T-cell (primary cell): Measurements from ENCODE around the gene DMXL2. TPM values are rescaled to one million over a fixed set of nuclear protein-coding genes. Genes with fewer than 3 reads are reported as not detected.

ENCODE experiments used
- ATAC-seq, 4 experiments: fragments of 200-7000 bp in 3 of 4; fragments of 150-1000 bp in 1 of 4; cut with Tn5 transposase; replicated peaks in 1 of 4; 1 replicate in 3 of 4; 2 replicates in 1 of 4; pipeline ENCODE4 v1.10.0; 2021; ENCODE audit warnings: moderate library complexity in 3 of 4, mild to moderate bottlenecking in 2 of 4, moderate number of reproducible peaks in 1 of 4
- CTCF ChIA-PET, 2 donors: fragments of 300-600 bp; sonication (Branson Sonifier 250); formaldehyde crosslinking; loops; one replicate each; lab custom pipeline; 2022; ENCODE audit warnings: antibody characterized with exemption in 2 of 2; lab: Charles Lee
- POLR2A ChIA-PET, 2 donors: fragments of 300-600 bp; sonication (Branson Sonifier 250); formaldehyde crosslinking; loops; one replicate each; lab custom pipeline; 2022; ENCODE audit warnings: antibody characterized with exemption in 2 of 2; lab: Charles Lee
- DNase-seq, 35 experiments: peaks; one replicate each; pipeline versions ENCODE4 v3.0.0 to v3.0.0-alpha.2; 2013 to 2023
- H3K27ac ChIP-seq: one replicate; pipeline ENCODE4 v1.5.1; 2013; ENCODE audit warnings: low read length
- H3K27me3 ChIP-seq, 2 experiments: replicated peaks in 1 of 2; 1 replicate in 1 of 2; 2 replicates in 1 of 2; pipeline versions ENCODE4 v1.6.1 to v1.7.0; 2013; ENCODE audit warnings: low read length in 1 of 2, mixed read lengths in 1 of 2; ENCODE audit not compliant: control insufficient read depth in 2 of 2, insufficient read depth in 2 of 2; ENCODE audit errors: extremely low read depth in 1 of 2
- H3K36me3 ChIP-seq, 2 donors: 1 replicate in 1 of 2; 2 replicates in 1 of 2; pipeline versions ENCODE4 v1.6.1 to v1.7.0; 2013; ENCODE audit warnings: low read length in 1 of 2; ENCODE audit not compliant: control insufficient read depth in 2 of 2, insufficient read depth in 1 of 2; ENCODE audit errors: extremely low read depth in 1 of 2
- H3K4me1 ChIP-seq, 2 experiments: 1 replicate in 1 of 2; 2 replicates in 1 of 2; pipeline versions ENCODE4 v1.6.1 to v1.7.0; 2013; ENCODE audit warnings: low read length in 2 of 2, mixed read lengths in 1 of 2; ENCODE audit not compliant: insufficient read depth in 2 of 2, control insufficient read depth in 1 of 2; ENCODE audit errors: extremely low read depth in 1 of 2
- H3K4me3 ChIP-seq, 2 donors: 1 replicate in 1 of 2; 2 replicates in 1 of 2; pipeline versions ENCODE4 v1.5.1 to v1.7.0; 2013; ENCODE audit warnings: mild to moderate bottlenecking in 2 of 2, low read length in 1 of 2, moderate library complexity in 1 of 2; ENCODE audit not compliant: control insufficient read depth in 1 of 2; ENCODE audit errors: extremely low read depth in 1 of 2
- H3K9me3 ChIP-seq: 2 replicates; pipeline ENCODE4 v1.7.0; 2013
- H3K27ac Mint-ChIP-seq, 2 donors: one replicate each; pipeline ENCODE4 v1.8.0; 2020 to 2021; ENCODE audit warnings: mild to moderate bottlenecking in 2 of 2, mixed read lengths in 2 of 2
- H3K27me3 Mint-ChIP-seq, 2 donors: one replicate each; pipeline ENCODE4 v1.8.0; 2021 to 2022; ENCODE audit warnings: mixed read lengths in 2 of 2
- H3K36me3 Mint-ChIP-seq: one replicate; pipeline ENCODE4 v1.8.0; 2021; ENCODE audit warnings: mixed read lengths
- H3K4me1 Mint-ChIP-seq, 3 donors: one replicate each; pipeline ENCODE4 v1.8.0; 2020 to 2022; ENCODE audit warnings: mixed read lengths in 3 of 3, mild to moderate bottlenecking in 1 of 3
- H3K4me3 Mint-ChIP-seq, 3 donors: one replicate each; pipeline ENCODE4 v1.8.0; 2020 to 2022; ENCODE audit warnings: mild to moderate bottlenecking in 3 of 3, mixed read lengths in 3 of 3, moderate library complexity in 3 of 3
- H3K9me3 Mint-ChIP-seq, 3 donors: one replicate each; pipeline ENCODE4 v1.8.0; 2020 to 2022; ENCODE audit warnings: mixed read lengths in 3 of 3
- WGBS: methylation state at CpG from one replicate; pipeline ENCODE4 v1.1.5; 2013; ENCODE audit warnings: missing lambda C conversion rate; ENCODE audit not compliant: insufficient coverage; 5-methylcytosine and 5-hydroxymethylcytosine counted together
- total RNA-seq, 35 experiments: library from RNA in 6 of 35; stranded (reverse) in 6 of 35; fragments of 120-200 nt in 1 of 35; gene quantifications; one replicate each; pipeline versions ENCODE4 v1.2.1 to v1.2.4 and lab custom pipeline; 2013 to 2026

DMXL2 gene
- total RNA-seq, 5 donors from 2014 or later (not counting 1 experiment from before 2014, with no cell fraction given): 3.2 to 6.1 (median 4.6) TPM

- peaks cover 35% of the 10 kb centered on the region for H3K36me3 Mint-ChIP-seq
- H3K27ac Mint-ChIP-seq: no peak overlapping the region
- Histone ChIP-seq H3K27ac (no peak overlapping the region), H3K36me3 (no peaks in the 10 kb centered on the region), H3K9me3 (peaks cover 4% of the 10 kb centered on the region), H3K27me3 (no peaks in the 10 kb centered on the region), H3K4me3 (no peak overlapping the region), H3K4me1 (no peaks in the 10 kb centered on the region)
- WGBS: 78% methylated on average over 7 of the region's 8 CpGs
- H3K27me3 Mint-ChIP-seq: no peaks in the 10 kb centered on the region
- CTCF ChIA-PET: no interaction called here
- POLR2A ChIA-PET: no interaction called here
- no peak overlapping the region for H3K4me3 Mint-ChIP-seq
- peaks cover 14 to 20% (median 16%) of the 10 kb centered on the region in 3 donors for H3K9me3 Mint-ChIP-seq
- ATAC-seq: no peak
- no peaks in the 10 kb centered on the region for H3K4me1 Mint-ChIP-seq
- DNase-seq: no peak
These were observed 139.1 kb downstream of the DMXL2 start for GRCh38 chr15:51483520-51483919.

GRCh38 chr15:51475736-51476135 lies 146.8 kb downstream of the DMXL2 start:
- peaks cover 12% of the 10 kb centered on the region for H3K36me3 Mint-ChIP-seq
- Histone ChIP-seq H3K27me3 (no peaks in the 10 kb centered on the region), H3K27ac (no peak overlapping the region), H3K36me3 (no peaks in the 10 kb centered on the region), H3K4me3 (no peak overlapping the region), H3K9me3 (no peaks in the 10 kb centered on the region), H3K4me1 (no peaks in the 10 kb centered on the region)
- no peak overlapping the region for H3K4me3 Mint-ChIP-seq
- no peak for ATAC-seq
- ChIA-PET POLR2A (no interaction called here), CTCF (no interaction called here)
- no peaks in the 10 kb centered on the region for H3K9me3 Mint-ChIP-seq
- DNase-seq: no peak
- no peaks in the 10 kb centered on the region for H3K27me3 Mint-ChIP-seq
- H3K27ac Mint-ChIP-seq: no peak overlapping the region
- no peaks in the 10 kb centered on the region for H3K4me1 Mint-ChIP-seq

DNA sequence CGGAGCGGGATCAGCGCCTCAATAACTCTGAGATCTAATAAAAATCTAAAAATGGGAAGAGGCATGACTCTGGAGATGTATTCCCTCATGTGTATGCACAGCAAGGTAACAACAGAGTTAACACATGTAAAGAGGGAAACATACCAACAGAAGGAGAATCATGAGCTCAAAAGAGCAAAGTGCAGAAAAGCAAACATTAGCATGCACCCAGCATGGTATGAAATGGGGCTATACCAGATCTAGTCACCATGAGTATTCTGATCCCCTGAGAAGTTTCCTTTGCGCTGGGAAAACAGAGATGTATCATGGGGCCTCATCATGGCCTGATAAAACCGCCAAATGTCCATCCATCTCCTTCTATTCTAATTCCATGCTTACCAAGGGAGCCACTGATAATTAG lies 152.1 kb downstream of the DMXL2 start:
- H3K4me1 ChIP-seq: no peaks in the 10 kb centered on the region
- no peak overlapping the region for H3K27ac ChIP-seq
- H3K9me3 ChIP-seq: no peaks in the 10 kb centered on the region
- ChIA-PET CTCF (no interaction called here), POLR2A (no interaction called here)
- Mint-ChIP-seq H3K4me1 (no peaks in the 10 kb centered on the region), H3K27me3 (no peaks in the 10 kb centered on the region), H3K9me3 (no peaks in the 10 kb centered on the region), H3K27ac (no peak overlapping the region), H3K4me3 (no peak overlapping the region), H3K36me3 (peaks cover 1% of the 10 kb centered on the region)
- DNase-seq: no peak
- no peaks in the 10 kb centered on the region for H3K27me3 ChIP-seq
- H3K4me3 ChIP-seq: no peak overlapping the region
- WGBS: no CpG with 5 or more reads among the region's 5 CpGs
- H3K36me3 ChIP-seq: no peaks in the 10 kb centered on the region
- ATAC-seq: no peak

- Histone ChIP-seq H3K4me3 (no peak overlapping the region), H3K36me3 (no peaks in the 10 kb centered on the region), H3K27ac (no peak overlapping the region), H3K4me1 (no peaks in the 10 kb centered on the region), H3K27me3 (no peaks in the 10 kb centered on the region), H3K9me3 (no peaks in the 10 kb centered on the region)
- H3K27ac Mint-ChIP-seq: no peak overlapping the region
- no peaks in the 10 kb centered on the region for H3K4me1 Mint-ChIP-seq
- no peak for DNase-seq
- ChIA-PET POLR2A (no interaction called here), CTCF (no interaction called here)
- WGBS: no CpG with 5 or more reads among the region's 1 CpG
- no peaks in the 10 kb centered on the region for H3K27me3 Mint-ChIP-seq
- H3K9me3 Mint-ChIP-seq: no peaks in the 10 kb centered on the region
- no peak overlapping the region for H3K4me3 Mint-ChIP-seq
- ATAC-seq: no peak
- peaks cover 19% of the 10 kb centered on the region for H3K36me3 Mint-ChIP-seq
These were observed 161.8 kb downstream of the DMXL2 start for GRCh38 chr15:51460796-51461195.

GRCh38 chr15:51450001-51450400 lies 172.6 kb downstream of the DMXL2 start:
- H3K4me1 Mint-ChIP-seq: no peaks in the 10 kb centered on the region
- H3K27me3 Mint-ChIP-seq: no peaks in the 10 kb centered on the region
- no peak overlapping the region for H3K27ac Mint-ChIP-seq
- DNase-seq: no peak
- H3K4me3 Mint-ChIP-seq: no peak overlapping the region
- POLR2A ChIA-PET: no interaction called here
- ATAC-seq: no peak
- Histone ChIP-seq H3K27me3 (no peaks in the 10 kb centered on the region), H3K27ac (no peak overlapping the region), H3K4me3 (no peak overlapping the region), H3K9me3 (no peaks in the 10 kb centered on the region), H3K36me3 (peaks cover 0 to 3% of the 10 kb centered on the region in 2 donors), H3K4me1 (no peaks in the 10 kb centered on the region)
- WGBS: 83% methylated on average over 3 of the region's 6 CpGs
- no peaks in the 10 kb centered on the region for H3K9me3 Mint-ChIP-seq
- CTCF ChIA-PET: no interaction called here
- H3K36me3 Mint-ChIP-seq: peaks cover 23% of the 10 kb centered on the region

DNA sequence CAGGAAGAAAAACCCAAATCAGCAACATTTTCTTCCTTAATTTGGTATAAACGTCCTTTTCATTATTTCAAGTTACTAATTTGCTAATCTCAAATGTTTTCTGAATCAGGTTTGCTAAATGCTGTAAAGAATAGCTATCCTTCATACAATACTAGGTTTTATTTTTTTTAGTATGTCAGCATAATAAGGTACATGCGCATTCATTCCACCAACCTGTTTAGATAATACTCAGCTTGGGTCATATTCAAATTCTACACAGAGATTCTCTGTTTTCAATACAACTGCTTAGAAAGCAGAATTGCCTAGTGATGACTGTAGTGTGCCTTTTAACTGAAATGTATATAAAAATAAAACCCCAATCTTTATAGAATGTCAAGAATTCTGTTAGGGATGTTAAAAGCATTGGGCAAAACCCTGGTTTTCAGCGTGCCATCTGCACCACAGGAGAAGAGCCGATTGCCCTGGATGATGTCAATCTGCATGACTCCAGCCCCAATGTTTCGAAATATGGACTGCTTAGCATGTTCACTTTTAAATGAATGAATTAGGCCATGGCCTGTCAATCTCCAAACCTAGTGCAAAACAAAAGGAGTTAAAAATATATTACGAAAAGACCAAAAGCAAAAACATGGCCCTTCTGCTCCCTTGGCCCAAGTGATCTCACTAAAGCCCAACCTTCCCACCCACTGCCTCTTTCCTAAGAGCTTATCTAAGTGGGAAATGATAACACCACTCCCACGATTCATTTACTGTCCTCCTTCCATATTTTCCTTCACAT lies 173.8 kb downstream of the DMXL2 start:
- POLR2A ChIA-PET: no interaction called here
- CTCF ChIA-PET: no interaction called here
- Histone ChIP-seq H3K36me3 (no peaks in the 10 kb centered on the region), H3K9me3 (no peaks in the 10 kb centered on the region), H3K4me3 (no peak overlapping the region), H3K4me1 (no peaks in the 10 kb centered on the region), H3K27me3 (no peaks in the 10 kb centered on the region), H3K27ac (no peak overlapping the region)
- no peaks in the 10 kb centered on the region for H3K4me1 Mint-ChIP-seq
- H3K27me3 Mint-ChIP-seq: peaks cover 0 to 3% of the 10 kb centered on the region in 2 donors
- ATAC-seq (no peak), DNase-seq (no peak)
- 88% methylated on average over 4 of the region's 7 CpGs for WGBS
- H3K9me3 Mint-ChIP-seq: no peaks in the 10 kb centered on the region
- H3K4me3 Mint-ChIP-seq: no peak overlapping the region
- H3K36me3 Mint-ChIP-seq: peaks cover 22% of the 10 kb centered on the region
- no peak overlapping the region for H3K27ac Mint-ChIP-seq
